Ascending aorta (tissue), 2 donors: ENCODE data around the gene C10orf53. TPM values are rescaled to one million over a fixed set of nuclear protein-coding genes. Genes with fewer than 3 reads are reported as not detected.

Experiments
- DNase-seq, 2 donors: peaks; one replicate each; pipeline ENCODE4 v3.0.0-alpha.2; 2019; ENCODE audit warnings: low spot score in 2 of 2
- H3K27ac ChIP-seq, 2 donors: fragments of 200-600 bp; sonication (generic); one replicate each; pipeline ENCODE4 v1.5.1; 2016 to 2017; ENCODE audit warnings: mild to moderate bottlenecking in 1 of 2
- H3K27me3 ChIP-seq: fragments of 200-600 bp; sonication (generic); one replicate; pipeline ENCODE4 v1.5.1; 2017
- H3K36me3 ChIP-seq, 2 donors: fragments of 200-600 bp; sonication (generic); one replicate each; pipeline ENCODE4 v1.5.1; 2016
- H3K4me1 ChIP-seq, 2 donors: fragments of 200-600 bp; sonication (generic); one replicate each; pipeline ENCODE4 v1.5.1; 2016 to 2017; ENCODE audit warnings: mild to moderate bottlenecking in 1 of 2
- H3K4me3 ChIP-seq, 2 donors: fragments of 200-600 bp; sonication (generic); one replicate each; pipeline ENCODE4 v1.5.1; 2016 to 2017; ENCODE audit warnings: mild to moderate bottlenecking in 1 of 2
- H3K9me3 ChIP-seq, 2 donors: fragments of 200-600 bp; sonication (generic); one replicate each; pipeline ENCODE4 v1.5.1; 2016
- intact Hi-C: fragments of 100-400 bp; cut with DNase I; formaldehyde crosslinking; loops from one replicate; pipeline ENCODE4 v1.15.1; 2023
- total RNA-seq: library from RNA; depleted of rRNA; stranded (reverse); fragments of >200 nt; gene quantifications from one replicate; pipeline ENCODE4 v1.1.0, GENCODE V29; 2016
- TF ChIP-seq, protein P1 (sequence below), 3 experiments: fragments of 200-600 bp in 2 of 3; fragments of 450-650 bp in 1 of 3; sonication (generic) in 2 of 3; IDR thresholded peaks; one replicate each; pipeline ENCODE4 v1.5.1; 2016 to 2019; ENCODE audit warnings: antibody characterized with exemption in 3 of 3, mild to moderate bottlenecking in 1 of 3, moderate library complexity in 1 of 3

Gene C10orf53
- total RNA-seq, 1 donor from 2014 or later, result not detected

DNA sequence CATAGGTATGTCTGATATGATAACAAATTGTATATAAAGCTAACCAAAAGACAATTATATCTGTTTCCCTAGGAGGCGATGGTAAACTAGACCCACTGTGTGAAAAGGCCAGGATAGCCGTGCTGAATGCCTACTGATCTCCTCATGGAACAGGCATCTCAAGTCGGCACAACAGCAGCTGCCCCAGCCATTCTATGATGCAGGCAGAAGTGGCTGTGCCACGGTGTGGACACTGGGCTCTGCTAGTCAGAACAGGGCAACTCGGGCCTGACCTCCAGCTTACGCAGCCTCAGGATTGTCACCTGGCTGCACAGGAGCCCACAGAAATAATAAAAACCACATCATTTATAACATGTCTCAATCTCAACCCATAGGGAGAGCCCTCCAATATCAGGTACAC, 15.0 kb downstream of the C10orf53 start:
- no peaks in the 10 kb centered on the region for H3K4me1 ChIP-seq
- intact Hi-C loops, result no loop called here
- no peak overlapping the region for H3K27ac ChIP-seq
- no peaks in the 10 kb centered on the region for H3K27me3 ChIP-seq
- TF ChIP-seq, protein P1, sequence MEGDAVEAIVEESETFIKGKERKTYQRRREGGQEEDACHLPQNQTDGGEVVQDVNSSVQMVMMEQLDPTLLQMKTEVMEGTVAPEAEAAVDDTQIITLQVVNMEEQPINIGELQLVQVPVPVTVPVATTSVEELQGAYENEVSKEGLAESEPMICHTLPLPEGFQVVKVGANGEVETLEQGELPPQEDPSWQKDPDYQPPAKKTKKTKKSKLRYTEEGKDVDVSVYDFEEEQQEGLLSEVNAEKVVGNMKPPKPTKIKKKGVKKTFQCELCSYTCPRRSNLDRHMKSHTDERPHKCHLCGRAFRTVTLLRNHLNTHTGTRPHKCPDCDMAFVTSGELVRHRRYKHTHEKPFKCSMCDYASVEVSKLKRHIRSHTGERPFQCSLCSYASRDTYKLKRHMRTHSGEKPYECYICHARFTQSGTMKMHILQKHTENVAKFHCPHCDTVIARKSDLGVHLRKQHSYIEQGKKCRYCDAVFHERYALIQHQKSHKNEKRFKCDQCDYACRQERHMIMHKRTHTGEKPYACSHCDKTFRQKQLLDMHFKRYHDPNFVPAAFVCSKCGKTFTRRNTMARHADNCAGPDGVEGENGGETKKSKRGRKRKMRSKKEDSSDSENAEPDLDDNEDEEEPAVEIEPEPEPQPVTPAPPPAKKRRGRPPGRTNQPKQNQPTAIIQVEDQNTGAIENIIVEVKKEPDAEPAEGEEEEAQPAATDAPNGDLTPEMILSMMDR (IDR thresholded peaks at IDR 0.05), result no peak
- H3K4me3 ChIP-seq, result no peak overlapping the region
- H3K36me3 ChIP-seq, result no peaks in the 10 kb centered on the region
- DNase-seq, result no peak
- H3K9me3 ChIP-seq, result no peaks in the 10 kb centered on the region

- intact Hi-C loops, result no loop called here
- H3K4me1 ChIP-seq, result no peaks in the 10 kb centered on the region
- H3K36me3 ChIP-seq, result no peaks in the 10 kb centered on the region
- no peaks in the 10 kb centered on the region for H3K27me3 ChIP-seq
- DNase-seq, result no peak
- TF ChIP-seq, protein P1 (IDR thresholded peaks at IDR 0.05), result no peak
- no peaks in the 10 kb centered on the region for H3K9me3 ChIP-seq
- no peak overlapping the region for H3K4me3 ChIP-seq
- H3K27ac ChIP-seq, result no peak overlapping the region
These were observed 16.9 kb downstream of the C10orf53 start for GRCh38 chr10:49696311-49696710.

DNA sequence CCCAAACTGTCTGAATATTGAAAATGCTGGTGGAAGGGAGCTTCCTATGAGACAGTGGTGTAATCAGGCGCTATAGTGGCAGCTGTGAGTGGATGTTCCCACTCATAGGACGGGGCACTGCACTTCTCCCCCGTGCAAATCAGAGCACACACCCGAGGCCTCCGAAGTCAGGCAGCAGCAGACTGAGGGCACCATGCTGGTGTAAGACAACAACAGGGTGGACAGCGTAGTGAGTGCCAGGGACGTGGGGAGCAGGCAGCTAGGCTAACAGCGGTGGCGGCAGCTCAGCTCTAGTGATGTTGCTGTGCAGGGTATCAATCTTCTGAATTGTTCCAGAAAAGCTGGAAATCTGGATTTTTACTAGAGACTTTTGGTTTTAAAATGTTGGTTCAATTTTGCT, 19.2 kb downstream of the C10orf53 start:
- no peak for DNase-seq
- H3K4me3 ChIP-seq, result no peak overlapping the region

GRCh38 chr10:49700211-49700610, 20.8 kb downstream of the C10orf53 start:
- no peaks in the 10 kb centered on the region for H3K4me1 ChIP-seq
- no peaks in the 10 kb centered on the region for H3K9me3 ChIP-seq
- H3K27me3 ChIP-seq, result no peaks in the 10 kb centered on the region
- DNase-seq, result no peak
- no peak overlapping the region for H3K27ac ChIP-seq
- TF ChIP-seq, protein P1 (IDR thresholded peaks at IDR 0.05), result no peak
- no peak overlapping the region for H3K4me3 ChIP-seq
- intact Hi-C loops, result no loop called here
- H3K36me3 ChIP-seq, result no peaks in the 10 kb centered on the region

More for the DNA sequence above, 19.2 kb downstream of the C10orf53 start:
- Histone ChIP-seq H3K9me3 (no peaks in the 10 kb centered on the region), H3K27ac (no peak overlapping the region), H3K27me3 (no peaks in the 10 kb centered on the region), H3K4me1 (no peaks in the 10 kb centered on the region), H3K36me3 (no peaks in the 10 kb centered on the region)
- TF ChIP-seq, protein P1 (IDR thresholded peaks at IDR 0.05), result no peak
- intact Hi-C loops, result no loop called here

- no peaks in the 10 kb centered on the region for H3K4me1 ChIP-seq
- H3K27me3 ChIP-seq, result no peaks in the 10 kb centered on the region
- DNase-seq, result no peak
- no peaks in the 10 kb centered on the region for H3K36me3 ChIP-seq
- TF ChIP-seq, protein P1 (IDR thresholded peaks at IDR 0.05), result no peak
- intact Hi-C loops, result no loop called here
- no peak overlapping the region for H3K27ac ChIP-seq
- H3K4me3 ChIP-seq, result no peak overlapping the region
- no peaks in the 10 kb centered on the region for H3K9me3 ChIP-seq
These were observed 21.5 kb downstream of the C10orf53 start for GRCh38 chr10:49700997-49701396.

DNA sequence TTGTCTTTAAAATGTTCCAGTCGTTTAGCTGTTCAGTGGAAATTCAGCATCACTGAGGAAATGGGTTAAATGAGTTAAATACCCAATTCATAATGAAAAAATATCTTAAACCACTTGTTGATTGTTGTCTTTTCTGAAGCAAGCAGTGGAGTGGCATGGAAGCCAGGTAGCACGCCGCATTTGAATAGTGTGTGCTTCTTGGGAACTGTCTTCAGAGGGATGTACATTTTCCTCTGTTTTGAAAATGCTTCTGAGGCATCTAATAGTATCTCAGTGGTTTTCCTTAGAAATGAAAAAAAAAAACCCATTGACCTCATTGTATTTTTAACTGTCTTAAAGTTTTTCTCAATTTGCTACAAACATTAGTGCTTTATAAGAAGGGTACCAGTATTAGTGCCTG, 28.1 kb downstream of the C10orf53 start:
- Histone ChIP-seq H3K4me1 (no peaks in the 10 kb centered on the region), H3K27me3 (no peaks in the 10 kb centered on the region), H3K36me3 (no peaks in the 10 kb centered on the region), H3K9me3 (no peaks in the 10 kb centered on the region), H3K4me3 (no peak overlapping the region), H3K27ac (no peak overlapping the region)
- TF ChIP-seq, protein P1 (IDR thresholded peaks at IDR 0.05), result no peak
- DNase-seq, result no peak
- intact Hi-C loops, result no loop called here
